A204.1 (cell line): ENCODE data around the gene STK35.

ENCODE experiments used
- FAIRE-seq: peaks from 2 replicates; lab custom pipeline; 2012; peaks lifted over from hg19 to GRCh38; lab: Jason Lieb, UNC

Gene STK35

DNA sequence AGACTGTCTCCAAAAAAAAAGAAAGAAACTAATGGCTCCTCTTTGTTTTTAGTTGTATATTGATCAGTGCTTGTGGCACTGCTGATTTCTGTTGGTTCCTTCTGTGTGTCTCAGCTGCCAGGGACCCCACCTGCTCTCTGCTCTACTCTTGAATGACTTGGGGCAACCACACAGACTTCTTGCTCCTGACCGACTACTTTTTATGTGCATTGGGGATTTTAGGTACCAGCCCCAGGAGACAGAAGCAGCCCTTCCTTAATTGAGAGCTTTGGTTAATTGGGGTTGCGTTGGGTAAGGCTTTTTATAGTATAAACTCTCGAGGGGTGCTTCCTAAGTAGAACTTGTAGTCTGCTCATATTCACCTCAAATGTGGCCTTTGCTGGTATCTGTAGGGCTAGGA, 6.9 kb downstream of the STK35 start:
- FAIRE-seq: no peak

DNA sequence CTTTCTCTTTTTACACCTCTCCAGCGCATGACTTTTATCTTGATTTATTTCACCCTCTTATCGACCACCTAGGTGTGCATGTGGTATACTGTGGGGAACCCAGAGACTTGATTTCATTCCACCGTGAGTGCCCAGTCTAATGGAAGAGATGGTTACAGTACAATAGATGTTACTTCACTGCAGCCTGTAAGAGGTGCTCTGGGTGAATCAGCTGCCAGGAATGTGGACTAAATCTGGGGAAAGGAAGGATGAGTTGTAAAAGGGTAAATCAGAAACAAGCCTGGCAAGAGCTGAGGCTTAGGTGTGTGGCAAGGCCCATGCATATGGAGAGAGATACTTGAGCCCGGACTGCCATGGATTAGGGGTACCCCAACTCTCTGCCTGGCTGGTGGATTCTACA, 7.4 kb downstream of the STK35 start:
- no peak for FAIRE-seq

DNA sequence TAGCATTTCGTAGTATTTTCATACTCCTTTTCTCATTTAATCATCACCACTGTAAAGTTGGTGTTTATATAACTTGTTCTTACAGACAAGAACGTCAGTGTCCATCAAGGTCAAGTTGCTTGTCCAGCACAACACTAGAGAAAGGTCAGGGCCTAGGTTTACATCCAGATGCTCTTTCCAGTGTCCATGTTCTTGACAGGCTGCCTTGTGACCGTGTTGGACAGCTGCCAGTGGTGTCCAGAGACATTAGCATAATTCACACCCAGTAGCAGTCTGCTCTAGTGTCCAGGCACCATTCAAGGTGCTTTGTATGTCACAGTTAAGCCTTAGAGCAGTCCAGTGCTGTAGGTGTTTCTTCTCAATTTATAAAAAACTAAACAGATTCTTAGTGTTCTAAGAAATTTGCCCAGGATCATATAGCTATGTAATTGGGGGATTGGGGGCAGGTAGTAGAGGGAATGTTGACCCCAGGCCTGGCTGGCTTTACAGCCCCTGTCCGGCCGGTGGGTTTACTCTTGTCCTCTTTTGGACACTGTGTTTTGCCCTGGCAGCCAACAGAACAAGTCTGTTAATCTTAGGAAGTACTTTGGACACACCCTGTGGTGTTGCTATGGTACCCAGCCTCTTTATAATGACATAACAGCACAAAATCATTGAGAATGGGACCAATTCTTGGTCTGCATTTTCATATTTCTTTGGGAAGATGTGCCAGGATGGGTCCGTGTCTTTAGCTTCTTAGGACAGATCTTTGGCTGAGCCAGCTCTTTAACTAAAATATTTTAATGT, 8.0 kb downstream of the STK35 start:
- FAIRE-seq: no peak

DNA sequence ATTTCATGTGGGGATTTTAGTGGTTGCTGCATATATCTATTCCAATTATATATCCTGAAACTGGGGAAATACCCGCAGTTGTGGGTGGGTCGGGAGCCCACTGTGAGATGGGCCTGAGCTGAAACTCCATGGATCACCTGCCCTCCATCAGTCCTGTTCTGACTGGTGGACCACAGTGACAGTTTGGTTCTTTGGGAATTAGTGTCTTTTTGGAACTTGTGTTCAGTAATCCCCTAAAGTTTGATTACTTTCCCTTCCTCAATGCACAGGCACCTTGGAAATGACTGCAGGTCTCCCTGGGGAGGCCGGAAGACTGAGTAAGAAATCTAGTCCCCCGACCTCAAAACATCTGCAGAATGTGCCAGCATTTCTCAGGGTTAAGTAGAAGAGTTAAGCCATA, 11.3 kb downstream of the STK35 start:
- no peak for FAIRE-seq

DNA sequence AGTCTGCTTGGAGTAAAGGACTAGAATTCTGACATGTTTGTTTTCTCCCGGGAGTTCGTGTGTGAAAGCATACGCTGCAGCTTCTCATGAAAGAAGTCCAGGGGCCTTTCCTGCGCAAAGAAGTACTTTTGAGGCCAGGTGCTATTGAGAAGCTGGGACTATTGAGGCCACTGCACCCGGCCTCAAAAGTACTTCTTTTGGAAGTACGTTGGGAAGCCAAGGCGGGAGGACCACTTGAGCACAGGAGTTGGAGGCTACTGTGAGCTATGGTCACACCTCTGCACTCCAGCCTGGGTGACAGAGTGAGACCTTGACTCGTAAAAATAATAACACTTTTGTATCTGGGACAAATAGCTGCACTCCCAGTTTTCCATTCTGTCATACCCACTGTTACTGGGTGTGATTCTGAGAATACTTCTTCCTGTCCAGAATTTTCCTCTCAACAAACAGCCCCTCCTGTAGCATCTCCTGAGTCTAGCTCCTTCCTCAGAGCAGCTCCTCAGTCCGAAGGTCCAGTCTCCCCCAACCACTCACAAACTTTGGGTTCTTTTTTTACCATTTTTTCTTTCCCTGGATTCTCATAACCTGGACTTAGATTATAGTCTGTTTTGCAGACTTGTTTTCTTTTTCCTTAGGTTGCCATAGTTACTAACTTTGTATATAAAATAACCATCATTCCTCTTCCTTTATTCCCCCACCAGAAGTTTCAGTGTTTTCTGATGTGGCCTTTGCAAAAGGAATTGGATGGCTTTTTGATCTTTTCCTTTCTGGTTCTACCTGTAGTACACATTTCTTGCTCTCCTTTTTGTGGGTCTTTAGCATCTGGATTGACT, 12.7 kb downstream of the STK35 start:
- no peak for FAIRE-seq

DNA sequence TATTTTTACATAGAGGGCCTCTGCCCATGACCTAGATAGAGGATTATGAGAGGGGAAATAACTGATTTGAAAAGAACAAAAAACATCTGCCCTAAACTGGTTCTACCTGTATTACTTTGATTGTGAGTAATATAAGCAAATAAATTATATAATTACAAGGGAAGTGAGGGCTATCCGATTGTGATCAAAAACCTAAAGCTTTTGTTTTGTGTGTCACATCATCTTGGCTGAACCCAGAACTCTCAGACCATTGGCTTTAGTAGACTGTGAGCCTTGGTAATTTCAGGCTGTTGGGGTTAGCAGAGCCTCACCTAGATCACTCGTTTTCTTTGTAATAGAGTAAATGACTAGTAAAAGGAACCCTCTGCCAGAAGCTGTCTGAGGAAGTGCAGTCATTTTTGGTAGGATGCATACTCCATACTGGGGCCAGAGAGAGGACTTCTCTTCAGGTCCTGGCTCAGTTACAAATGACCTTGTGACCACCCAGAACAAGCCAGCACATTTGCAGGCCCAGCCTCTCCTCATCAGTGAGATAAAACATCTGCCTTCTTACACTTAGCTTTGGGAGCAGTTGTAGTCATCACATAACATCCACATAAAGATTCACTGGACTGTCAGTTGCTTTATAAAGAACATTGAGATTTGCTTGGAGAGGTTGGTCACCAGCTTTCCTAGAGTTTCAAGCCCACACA, 13.5 kb downstream of the STK35 start:
- no peak for FAIRE-seq

DNA sequence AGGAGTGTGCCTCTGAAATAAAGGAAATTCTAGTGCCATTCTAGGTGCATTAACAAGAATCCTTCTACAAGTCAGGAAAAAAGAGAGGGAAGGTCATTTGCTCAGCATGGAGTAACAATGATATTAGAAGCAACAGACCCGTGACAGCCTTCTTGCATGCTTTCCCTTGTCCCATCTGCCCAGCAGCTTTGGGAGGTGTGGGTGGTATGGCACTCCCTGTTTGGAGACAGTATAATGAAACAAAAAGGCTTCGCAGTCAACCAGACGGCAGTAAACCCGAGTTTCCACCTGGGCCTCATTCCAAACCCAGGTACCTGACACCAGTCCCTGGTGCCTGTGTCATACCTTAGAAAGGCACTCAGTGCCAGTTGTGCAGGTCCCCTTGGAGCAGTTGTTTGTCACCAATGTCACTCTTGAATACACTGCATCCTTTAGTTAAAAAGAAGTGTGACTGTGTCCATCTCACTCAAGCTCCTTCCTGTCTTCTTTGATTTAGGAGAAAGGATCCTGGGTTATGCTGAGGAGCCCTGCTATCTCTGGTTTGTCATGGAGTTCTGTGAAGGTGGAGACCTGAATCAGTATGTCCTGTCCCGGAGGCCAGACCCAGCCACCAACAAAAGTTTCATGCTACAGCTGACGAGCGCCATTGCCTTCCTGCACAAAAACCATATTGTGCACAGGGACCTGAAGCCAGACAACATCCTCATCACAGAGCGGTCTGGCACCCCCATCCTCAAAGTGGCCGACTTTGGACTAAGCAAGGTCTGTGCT, 14.7 kb downstream of the STK35 start:
- FAIRE-seq: no peak

DNA sequence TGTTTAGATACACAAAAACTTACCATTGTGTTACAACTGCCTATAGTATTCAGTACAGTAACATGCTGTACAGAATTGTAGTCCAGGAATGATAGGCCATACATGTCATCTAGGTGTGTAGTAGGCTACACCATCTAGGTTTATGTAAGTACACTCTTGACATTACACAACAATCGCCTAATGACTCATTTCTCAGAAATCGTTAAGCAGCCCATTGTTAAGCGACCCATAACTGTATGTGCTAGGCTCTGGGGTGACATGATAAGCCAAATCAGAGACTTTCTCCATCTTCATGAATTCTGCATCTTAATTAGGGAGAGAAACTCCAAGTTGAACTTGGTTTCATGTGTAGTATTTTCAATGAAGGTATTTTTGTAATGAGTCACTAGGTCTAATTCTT, 17.2 kb downstream of the STK35 start:
- no peak for FAIRE-seq

DNA sequence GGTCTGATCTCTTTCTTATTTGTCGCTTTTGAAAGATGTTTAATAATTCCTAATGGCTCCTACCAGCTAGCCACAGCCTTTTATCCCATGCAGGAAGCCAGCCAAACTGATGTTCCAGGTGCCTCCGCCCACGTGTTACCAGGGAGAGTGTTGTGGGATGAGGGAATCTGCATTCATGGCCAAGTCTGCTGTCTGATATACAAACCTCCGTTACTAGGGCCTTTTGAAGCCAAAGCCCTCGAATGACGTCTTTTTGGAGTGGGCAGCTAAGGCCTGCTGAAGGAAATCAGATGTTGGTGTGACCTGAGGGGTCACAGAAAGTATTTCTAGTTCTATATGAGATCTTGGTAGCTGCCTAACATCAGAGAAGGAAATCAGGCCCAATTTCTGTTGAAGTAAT, 21.3 kb downstream of the STK35 start:
- FAIRE-seq: no peak

DNA sequence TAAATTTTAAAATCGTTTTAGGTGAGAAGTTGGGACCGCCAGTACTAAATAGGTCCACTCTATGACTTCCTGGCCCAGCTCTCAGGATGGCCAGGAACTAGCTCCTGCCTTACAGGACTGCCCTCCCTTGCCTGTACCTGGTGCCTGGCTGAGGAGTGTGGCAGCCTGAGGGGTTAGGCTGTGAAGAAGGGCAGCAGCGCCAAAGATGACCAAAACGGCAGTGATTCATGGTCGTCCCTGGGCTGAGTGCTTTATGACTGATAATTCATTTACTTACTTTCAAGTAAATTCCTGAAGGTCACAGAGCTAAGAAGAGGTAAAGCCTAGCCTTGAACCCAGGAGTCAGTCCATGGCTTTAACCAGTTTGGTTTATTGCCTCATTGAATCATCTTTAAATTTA, 22.1 kb downstream of the STK35 start:
- no peak for FAIRE-seq

DNA sequence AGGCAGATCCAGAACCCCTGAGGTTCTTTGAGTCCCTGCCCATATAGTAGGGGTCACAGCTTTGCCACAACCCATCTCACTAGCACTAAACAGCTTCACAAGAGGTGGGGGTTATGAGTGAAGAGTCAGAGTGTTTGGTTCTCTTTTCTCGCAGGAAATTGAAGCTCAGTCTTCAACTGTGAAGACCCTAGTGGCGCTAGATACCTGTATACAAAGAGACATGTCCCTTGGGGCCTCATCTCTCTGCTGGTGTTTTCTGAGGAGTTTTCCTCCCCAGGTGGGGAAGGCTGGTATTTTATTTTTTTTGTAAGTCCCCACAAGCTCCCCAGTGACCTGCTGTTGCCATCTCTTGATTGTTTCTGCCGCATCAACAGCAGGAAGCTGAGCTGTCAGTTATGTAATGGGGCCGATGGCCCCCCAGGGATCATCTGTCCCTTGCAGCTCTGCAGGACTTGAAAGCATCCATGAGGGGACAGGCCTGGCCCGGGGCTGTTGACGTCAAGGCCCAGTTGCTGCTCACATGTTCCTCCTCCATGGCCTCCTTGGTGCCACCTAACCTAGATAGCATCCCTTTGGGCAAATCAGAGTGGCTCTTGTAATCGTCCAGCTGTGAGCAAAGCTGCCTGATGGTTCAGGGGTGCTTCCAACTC, 23.1 kb downstream of the STK35 start:
- FAIRE-seq: no peak

DNA sequence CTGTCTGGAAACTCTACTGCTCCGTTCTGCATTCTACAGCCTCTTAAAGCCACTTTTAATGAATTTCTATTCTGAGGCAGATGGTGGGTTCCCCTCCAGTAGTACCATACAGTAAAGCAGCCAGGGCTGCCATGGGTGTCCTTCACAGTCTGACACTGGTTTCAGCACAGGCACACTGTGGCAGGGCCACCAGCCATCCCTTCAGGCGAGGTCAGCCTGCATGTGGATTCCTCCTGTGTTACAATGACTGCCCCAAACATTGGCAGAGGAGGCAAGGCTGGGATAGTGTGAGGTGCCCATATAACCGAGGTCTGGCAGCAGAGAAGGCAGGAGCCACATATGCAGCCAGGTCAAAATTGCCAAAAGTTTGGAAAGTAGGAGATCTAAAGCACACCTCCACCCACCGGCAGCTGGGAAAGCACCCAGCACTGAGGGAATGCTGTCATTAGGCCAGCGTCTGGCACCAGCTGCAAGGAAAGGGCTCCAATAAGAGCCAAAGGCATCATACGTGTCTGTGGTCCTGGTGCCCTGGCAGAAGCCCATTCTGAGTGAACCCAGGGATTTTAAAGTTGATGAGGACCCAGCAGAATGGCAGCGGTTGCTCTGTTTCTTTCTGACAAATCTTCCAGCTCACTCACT, 24.0 kb downstream of the STK35 start:
- no peak for FAIRE-seq

DNA sequence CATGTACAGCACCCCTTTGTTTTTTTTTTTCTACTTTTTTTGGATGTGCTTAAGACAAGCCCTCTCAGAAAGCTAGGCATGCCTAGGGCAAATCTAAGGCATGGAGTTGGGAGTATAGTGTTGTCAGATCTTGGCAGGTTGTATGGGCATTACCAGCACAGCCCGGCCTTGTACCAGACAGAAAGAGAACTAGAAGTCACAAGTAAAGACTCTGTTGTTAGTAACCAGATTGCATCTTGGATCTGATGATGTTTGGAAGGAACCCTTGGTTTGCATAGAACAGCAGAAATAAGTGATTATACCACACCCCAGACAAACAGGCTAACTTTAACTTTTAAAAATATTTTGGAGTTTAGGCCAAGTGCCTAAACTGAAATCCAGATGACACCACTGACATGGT, 25.6 kb downstream of the STK35 start:
- FAIRE-seq: no peak

DNA sequence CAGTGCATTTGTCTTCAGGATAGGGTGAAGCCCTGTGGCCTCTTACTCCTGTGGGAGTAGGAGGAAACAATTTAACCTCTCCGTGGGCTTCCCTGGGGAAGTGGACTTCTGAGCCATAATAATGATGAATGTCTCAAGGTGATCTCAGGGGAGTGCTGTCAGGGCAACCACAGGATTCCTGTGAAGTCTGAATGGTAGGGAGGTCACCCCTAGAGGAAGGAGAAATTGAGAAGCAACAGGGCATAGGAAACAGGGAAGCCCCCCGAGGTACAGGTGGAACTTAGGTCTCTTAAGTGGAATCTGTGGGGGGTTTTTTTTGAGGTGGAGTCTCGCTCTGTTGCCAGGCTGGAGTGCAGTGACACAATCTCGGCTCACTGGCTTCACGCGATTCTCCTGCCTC, 26.9 kb downstream of the STK35 start:
- FAIRE-seq: no peak

DNA sequence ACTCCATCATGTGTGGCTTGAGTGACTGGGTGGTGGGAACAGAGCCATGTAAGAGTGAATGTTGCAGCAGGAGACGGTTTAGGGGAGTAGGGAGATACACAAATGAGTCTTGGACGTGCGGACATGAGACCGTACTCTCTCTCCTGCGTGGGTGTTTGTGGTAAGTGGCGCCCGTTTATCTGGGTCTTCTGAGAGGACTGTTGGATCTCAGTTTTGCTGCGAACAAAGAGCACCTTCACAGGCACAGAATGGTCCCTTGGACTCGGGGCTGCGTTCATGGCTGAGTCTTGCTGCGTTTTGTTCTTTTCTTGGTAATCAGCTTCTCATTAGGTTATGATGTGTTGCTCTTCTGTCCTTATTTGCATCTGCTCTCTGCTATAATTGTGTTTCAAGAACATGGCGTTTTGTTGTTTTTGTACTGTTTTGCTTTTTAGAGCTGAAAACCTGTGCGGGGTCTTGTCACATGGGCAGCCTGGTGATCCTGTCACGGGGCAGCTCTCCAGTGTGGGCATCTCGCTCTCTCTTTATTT, 28.5 kb downstream of the STK35 start:
- no peak for FAIRE-seq

DNA sequence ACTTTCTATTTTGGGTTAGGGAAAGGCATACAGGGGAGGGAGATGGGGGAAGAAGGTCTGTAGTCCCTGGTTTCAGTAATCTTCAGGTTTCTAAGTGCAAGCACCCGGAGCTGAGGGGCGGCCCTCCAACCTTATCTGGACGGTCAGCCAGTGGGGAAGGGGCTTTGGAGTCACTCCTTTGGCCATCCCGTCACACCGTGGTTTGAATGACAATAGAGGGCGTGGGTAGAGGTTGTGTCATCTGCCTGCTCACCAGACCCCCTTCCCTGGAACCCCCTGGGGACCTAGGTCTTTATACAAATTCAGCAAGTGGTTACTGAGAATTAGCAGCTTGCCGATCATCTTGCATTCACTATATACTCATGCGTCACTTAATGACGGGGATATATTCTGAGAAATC, 29.1 kb downstream of the STK35 start:
- no peak for FAIRE-seq

DNA sequence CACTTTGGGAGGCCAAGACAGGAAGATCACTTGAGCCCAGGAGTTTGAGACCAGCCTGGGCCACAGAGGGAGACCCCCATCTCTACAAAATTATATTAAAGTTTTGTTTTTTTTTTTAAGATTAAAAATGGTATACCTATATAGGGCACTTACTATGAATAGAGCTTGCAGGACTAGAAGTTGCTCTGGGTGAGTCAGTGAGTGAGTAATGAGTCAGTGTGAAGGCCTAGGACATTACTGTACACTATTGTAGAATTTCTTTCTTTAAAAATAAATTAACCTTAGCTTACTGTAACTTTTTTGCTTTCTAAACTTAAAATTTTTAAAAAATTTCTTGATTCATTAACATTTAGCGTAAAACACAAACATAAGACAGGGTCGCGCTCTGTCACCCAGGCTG, 29.7 kb downstream of the STK35 start:
- FAIRE-seq: no peak

DNA sequence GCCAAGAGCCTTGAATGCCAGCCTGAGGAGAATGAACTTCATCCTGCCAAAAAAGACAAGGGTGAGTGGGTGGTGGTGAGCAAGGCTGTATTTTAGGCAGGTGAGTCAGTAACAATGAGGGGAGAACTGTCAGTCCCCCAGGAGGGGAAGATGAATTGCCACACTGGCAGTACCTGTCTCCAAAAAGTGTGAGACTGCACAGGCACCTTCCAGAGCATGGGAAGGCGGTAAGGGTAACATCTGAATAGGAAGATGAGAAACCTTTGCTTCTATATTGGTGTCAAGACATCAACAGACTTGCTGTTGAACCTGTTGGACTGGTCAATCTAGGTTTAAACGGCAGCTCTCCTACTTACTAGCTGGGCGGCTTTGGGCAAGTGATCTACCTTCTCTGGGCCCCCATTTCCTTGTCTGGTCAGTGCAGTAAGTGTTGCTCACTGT, 30.9 kb downstream of the STK35 start:
- FAIRE-seq: no peak

DNA sequence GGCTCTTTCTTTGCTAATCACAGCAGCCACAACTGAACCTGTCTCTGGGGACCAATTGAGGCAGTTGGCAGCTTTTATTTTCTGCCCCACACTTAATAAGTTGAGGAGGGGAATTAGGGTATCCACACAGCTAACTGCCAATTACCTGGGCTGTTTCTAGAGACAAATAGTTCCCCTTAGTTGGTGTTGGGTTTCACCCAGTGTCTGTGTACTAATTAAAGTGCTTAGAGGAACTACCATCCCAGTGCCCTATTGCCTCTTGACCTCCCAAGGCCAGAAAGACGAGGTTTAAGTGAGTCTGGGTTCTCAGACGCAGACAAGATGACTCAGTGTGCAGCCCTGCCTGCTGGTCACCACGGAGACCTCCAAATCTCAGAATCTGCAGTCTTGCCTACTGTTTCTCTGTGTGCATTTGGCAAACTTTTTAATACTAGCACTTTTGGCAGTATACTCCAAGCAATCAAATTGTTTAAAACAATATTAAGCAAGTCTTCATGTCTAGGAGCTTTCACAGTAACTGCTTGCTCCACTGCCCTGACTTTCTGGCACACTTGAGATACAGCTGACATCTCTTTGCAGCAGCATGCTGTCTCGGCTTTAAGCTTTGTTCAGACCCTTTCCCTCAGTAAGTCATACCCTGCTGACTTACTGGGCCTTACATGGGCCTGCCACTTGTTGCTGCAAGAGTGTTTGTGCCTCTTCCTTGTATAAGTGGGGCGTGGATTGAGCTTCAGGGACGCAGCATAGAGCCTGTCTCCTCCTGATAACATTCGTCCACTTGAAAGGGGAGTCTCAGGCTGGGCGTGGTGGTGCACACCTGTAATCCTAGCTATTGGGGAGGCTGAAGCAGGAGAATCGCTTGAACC, 31.9 kb downstream of the STK35 start:
- FAIRE-seq: no peak

DNA sequence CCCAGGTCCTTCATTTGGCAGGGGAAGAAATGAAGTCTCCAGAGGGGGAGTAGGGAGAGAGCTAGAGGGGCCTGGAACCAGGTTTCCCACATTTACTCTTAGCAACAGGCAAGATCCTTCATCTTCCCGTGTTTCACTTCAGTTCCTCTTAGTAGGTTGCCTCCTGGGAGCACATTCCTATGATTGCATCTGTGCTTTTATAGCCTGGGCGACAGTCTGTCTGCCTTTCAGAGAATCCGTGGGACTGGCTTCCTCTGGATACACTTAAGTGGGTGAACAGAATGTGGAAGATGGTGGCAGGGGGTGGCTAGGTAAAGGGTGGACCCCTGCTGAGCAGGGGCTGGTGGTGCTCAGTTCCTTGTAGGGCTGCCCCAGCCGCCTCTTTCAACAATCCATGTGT, 33.4 kb downstream of the STK35 start:
- FAIRE-seq: no peak
